GM12891 (cell line): ENCODE measurements around the gene AHSP.
A peak's percentile ranks its signal among the peaks of the same experiment; 100 is the strongest.

Experiments used
- POLR2A ChIP-seq: IDR thresholded peaks from 2 replicates; pipeline ENCODE4 v1.6.1; 2011; ENCODE audit warnings: low read depth, low read length, control low read depth
- POLR2AphosphoS5 ChIP-seq: IDR thresholded peaks from 2 replicates; pipeline ENCODE4 v1.6.1; 2011; ENCODE audit warnings: low read depth, low read length, control low read depth
- POU2F2 ChIP-seq: IDR thresholded peaks from 2 replicates; pipeline ENCODE4 v1.6.1; 2011; ENCODE audit warnings: low read depth, mild to moderate bottlenecking, control low read depth, low read length, moderate library complexity
- SPI1 ChIP-seq: IDR thresholded peaks from 2 replicates; pipeline ENCODE4 v1.6.1; 2011; ENCODE audit warnings: low read depth, low read length, control low read depth
- TAF1 ChIP-seq: IDR thresholded peaks from 2 replicates; pipeline ENCODE4 v1.6.1; 2011; ENCODE audit warnings: low read depth, low read length, control low read depth

GRCh38 chr16:31507929-31508705 lies 19.6 kb upstream of the AHSP start, which contains the start of gene RUSF1:
- TF ChIP-seq POLR2A, result peak; percentile 80
- peak; percentile 85 for TF ChIP-seq POLR2AphosphoS5
- peak; percentile 64; the same call in 1 of the 2 replicates for TF ChIP-seq TAF1
- TF ChIP-seq SPI1, result no peak
- no peak for TF ChIP-seq POU2F2
